NB4 (cell line): ENCODE data around the gene VEGFB.

ENCODE experiments used
- DNase-seq: peaks from one replicate; pipeline ENCODE4 v3.0.0; 2010; ENCODE audit warnings: low read depth
- H3K4me3 ChIP-seq: one replicate; pipeline ENCODE4 v1.5.1; 2011; ENCODE audit warnings: mild to moderate bottlenecking, low read depth, low read length, moderate library complexity
- MYC ChIP-seq: IDR thresholded peaks from 2 replicates; pipeline ENCODE4 v1.6.1; 2011; ENCODE audit warnings: low read depth, low read length
- POLR2A ChIP-seq: IDR thresholded peaks from 2 replicates; pipeline ENCODE4 v1.6.1; 2011; ENCODE audit warnings: mild to moderate bottlenecking; ENCODE audit not compliant: insufficient read length; ENCODE audit errors: extremely low read depth
- TF ChIP-seq, protein P1 (sequence below): IDR thresholded peaks from 2 replicates; pipeline ENCODE4 v1.6.1; 2011; ENCODE audit warnings: low read depth, low read length
- TF ChIP-seq, protein P2 (sequence below): IDR thresholded peaks from one replicate; pipeline ENCODE4 v1.5.1; 2012; ENCODE audit warnings: low read depth, low read length

Gene VEGFB

DNA sequence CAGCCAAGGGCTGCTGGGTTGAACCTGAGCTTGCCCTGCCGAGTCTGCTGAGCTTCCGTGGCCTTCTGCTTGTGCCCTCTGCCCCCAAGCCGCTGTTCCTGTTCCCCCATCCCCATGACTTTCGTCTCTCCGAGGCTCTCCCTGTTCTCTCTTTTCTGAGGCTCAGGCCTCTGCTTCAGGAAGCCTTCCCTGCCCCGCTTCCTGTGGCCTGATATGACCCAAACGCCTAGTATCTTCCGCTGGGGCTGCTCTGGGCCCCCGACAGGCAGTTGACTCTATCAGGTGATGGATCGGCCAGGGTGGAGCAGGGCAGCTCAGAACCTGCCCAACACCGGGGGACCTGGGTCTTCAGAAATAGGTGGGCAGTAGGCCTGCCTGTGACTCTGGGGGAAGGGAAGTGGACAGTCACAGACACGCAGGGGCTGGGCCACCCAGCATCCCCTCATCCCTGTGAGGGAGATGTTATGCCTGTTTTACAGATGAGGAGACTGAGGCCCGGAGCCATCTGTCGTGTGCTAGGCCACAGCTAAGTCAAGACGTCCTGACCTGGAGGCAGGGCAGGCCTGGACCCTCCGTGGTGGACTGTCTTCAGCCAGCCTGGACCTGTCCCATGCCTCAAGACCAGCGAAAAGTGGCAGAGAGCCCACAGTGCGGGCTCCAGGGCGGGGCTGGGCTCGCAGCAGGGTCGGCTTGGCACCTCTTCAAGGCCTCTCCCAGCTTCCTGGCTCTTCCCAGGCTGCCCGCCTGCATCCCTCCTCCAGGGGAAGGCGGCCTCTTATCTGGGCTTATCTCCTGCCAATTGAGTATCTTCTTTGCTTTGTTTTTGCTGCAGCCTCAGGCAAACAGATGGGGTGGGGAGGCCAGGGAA, 33.9 kb downstream of the VEGFB start:
- TF ChIP-seq, protein P1, sequence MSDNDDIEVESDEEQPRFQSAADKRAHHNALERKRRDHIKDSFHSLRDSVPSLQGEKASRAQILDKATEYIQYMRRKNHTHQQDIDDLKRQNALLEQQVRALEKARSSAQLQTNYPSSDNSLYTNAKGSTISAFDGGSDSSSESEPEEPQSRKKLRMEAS, result no peak
- TF ChIP-seq MYC (no peak), POLR2A (peak; percentile 9)
- no peak for DNase-seq
- peak overlapping the region; percentile 72 for H3K4me3 ChIP-seq

DNA sequence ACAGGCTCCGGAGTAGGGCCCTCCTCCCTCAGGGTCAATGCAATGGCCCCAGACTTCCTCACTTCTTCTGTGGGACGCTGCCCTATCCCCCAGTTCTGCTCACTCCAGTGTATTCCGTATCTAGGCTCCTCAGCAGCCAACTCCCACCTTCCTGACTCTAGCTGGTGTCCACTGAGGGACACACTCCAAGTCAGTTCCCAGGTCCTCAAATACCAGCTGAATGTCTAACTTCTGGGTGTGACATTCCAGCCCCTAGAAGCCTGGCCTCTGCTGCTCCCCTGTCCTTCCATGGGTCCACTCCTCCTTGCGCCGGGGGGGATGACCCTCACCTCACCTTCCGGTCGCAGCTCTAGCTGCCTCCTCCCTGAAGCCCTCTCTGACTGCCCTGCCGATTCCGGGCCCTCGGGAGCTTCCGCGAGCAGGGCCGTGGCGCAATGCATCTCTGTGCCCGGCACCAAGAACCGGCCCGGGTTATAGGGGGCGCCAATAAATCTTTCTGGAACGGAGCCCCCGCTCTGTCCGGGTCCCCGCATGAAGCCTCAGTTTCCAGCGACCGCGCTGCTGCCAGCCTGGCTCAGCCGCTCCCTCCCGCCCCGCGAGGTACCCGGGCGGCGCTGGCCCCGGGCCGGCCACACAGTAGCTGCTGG, 34.6 kb downstream of the VEGFB start:
- DNase-seq, result peak; percentile 73

DNA sequence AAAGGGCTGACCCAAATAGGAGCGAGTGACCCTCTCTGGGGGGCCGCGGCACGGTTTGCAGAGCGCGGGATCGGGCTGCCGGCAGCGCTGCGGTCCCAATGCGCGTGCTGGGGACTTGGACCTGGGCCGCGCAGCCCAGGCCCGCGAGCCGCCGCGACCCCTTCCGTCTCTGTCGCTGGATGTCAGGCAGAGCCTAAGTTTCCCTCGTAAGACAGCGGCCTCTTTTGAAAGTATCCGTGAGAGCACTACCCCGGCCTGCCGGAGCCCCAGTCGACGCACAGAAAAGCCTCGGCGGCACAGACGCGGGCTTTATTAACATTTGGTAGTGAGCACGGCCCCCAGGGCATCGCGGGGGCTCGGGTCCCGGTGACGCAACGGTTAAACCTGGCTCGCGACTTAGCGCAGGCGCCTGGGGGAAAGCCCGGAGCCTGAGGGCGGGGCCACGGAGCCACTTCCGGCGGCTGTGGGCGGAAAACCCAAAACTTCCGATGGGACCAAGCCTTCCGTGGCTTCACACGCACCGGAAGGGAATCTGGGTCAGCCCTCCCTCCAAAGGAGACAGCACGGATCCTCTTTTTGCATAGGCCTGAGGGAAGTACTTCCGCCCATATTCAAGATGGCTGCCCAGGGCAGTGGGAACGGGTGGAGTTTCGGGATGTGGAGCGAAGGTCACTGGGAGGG, 35.3 kb downstream of the VEGFB start:
- TF ChIP-seq, protein P2, sequence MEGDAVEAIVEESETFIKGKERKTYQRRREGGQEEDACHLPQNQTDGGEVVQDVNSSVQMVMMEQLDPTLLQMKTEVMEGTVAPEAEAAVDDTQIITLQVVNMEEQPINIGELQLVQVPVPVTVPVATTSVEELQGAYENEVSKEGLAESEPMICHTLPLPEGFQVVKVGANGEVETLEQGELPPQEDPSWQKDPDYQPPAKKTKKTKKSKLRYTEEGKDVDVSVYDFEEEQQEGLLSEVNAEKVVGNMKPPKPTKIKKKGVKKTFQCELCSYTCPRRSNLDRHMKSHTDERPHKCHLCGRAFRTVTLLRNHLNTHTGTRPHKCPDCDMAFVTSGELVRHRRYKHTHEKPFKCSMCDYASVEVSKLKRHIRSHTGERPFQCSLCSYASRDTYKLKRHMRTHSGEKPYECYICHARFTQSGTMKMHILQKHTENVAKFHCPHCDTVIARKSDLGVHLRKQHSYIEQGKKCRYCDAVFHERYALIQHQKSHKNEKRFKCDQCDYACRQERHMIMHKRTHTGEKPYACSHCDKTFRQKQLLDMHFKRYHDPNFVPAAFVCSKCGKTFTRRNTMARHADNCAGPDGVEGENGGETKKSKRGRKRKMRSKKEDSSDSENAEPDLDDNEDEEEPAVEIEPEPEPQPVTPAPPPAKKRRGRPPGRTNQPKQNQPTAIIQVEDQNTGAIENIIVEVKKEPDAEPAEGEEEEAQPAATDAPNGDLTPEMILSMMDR, result no peak
- peak; percentile 39; the same call in 1 of the 2 replicates for TF ChIP-seq MYC
- TF ChIP-seq POLR2A, result peak; percentile 68
- peak; percentile 100 for DNase-seq
- peak overlapping the region; percentile 97 for H3K4me3 ChIP-seq

More for the DNA sequence above, 34.6 kb downstream of the VEGFB start:
- TF ChIP-seq, protein P1, result no peak
- peak; percentile 7 for TF ChIP-seq POLR2A
- peak overlapping the region; percentile 72 for H3K4me3 ChIP-seq

DNA sequence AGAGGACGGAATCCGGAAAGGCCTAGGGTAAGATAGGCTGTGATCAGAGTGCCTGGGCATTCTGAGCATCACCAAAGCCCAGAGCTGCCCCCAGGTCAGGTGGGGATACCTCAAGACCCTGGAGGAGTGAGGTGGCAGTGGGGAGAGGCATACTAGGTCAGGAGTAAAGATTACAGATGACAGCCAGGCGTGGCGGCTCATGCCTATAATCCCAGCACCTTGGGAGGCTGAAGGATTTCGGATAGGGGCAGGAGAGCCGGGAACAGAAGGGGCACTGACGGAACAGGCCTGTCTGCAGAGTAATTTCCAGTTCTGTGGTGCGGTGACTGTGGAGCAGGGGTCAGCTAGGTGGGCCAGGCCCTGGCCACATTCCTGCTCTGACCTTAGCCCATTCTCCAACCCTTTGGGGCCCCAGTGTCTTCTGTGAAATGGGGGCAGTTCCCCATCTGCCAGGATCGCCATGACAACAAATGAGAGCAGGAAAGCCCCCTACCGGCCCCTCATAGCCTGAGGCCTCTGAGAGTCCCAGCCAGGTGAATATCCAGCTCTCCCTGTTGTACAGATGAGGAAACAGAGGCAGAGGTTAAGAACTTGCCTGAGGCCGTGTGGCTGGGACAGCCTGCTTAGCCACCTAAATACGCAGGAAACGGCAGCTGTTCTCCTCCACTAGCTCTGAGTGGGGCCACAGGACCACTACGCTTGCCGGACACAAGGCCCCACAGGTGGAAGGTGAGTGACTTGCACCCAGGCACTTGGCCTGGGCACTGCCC, 40.8 kb downstream of the VEGFB start:
- no peak overlapping the region for H3K4me3 ChIP-seq
- DNase-seq, result no peak
- TF ChIP-seq MYC, result no peak
- TF ChIP-seq, protein P2, result no peak
- no peak for TF ChIP-seq POLR2A
- TF ChIP-seq, protein P1, result no peak

DNA sequence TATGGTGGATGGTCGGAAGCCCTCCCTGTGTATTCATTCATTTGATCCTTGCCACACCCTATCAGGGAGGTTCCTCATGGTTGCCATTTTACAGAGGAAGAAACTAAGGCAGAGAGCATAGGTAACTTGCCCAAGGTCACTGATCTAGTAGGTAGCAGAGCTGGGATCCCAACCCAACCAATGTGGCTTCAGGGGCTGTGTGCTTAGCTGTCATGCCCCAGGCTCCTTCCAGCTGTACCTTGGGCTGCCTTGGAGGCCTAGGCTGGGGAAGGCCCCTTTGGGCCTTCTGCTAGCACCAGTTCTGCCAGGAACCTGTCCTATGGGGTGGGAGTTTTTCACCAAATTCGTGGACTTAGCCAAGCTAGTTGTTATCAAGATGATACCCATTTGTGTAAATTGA, 41.5 kb downstream of the VEGFB start:
- TF ChIP-seq, protein P2, result no peak
- TF ChIP-seq MYC (no peak), POLR2A (no peak)
- TF ChIP-seq, protein P1, result no peak
- no peak for DNase-seq
- H3K4me3 ChIP-seq, result no peak overlapping the region

DNA sequence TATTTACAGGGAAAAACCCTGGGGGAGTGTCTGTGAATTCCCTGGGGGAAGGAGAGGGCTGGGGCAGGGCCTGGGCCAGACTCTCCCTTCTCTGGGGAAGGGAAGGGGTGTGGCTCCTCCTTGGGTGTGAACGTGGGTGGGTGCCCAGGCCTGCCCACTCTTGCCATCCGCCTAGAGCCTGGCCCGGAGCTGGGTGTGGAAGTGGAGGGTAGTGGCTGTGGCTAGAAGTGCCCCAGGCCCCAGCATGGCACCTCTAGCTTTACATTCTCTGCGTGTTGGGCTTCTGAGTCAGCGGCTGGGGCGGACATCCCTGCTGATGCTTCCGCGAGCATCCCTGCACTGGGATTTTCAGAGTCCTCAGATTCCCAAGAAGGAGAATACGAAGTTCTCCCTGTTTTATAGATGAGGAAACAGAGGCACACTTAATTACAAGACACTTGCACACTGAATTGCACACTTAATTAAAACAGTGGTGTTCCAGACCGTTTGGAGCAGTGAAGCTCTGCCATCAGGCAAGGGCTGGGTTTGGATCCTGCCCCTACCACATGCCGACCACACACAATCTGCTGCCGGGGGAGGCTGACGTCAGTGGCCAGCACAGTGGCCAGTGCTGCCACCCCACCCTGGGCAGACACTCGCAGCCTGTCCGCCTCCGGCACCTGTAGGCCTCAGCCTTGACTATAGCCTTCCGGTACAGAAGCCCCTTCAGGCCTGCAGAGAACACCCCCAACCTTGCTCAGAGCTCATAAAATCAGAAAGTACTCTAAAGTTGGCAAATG, 42.5 kb downstream of the VEGFB start:
- DNase-seq, result no peak
- TF ChIP-seq, protein P1, result no peak
- TF ChIP-seq POLR2A (no peak), MYC (no peak)
- TF ChIP-seq, protein P2, result no peak
- no peak overlapping the region for H3K4me3 ChIP-seq
